Fibroblast of lung (primary cell): ENCODE measurements around the gene THRB.

Experiments
- EZH2 ChIP-seq: IDR thresholded peaks from 2 replicates; pipeline ENCODE4 v1.5.1; 2012; ENCODE audit warnings: low read length, control low read depth, mild to moderate bottlenecking; ENCODE audit errors: missing control alignments
- TF ChIP-seq, protein P1 (sequence below), 2 donors: IDR thresholded peaks in 1 of 2; conservative IDR thresholded peaks in 1 of 2; 1 replicate in 1 of 2; 2 replicates in 1 of 2; pipeline ENCODE4 v1.5.1; 2011 to 2012; ENCODE audit warnings: low read length in 2 of 2, control low read depth in 1 of 2, inconsistent platforms in 1 of 2, low read depth in 1 of 2, mild to moderate bottlenecking in 1 of 2

GRCh38 chr3:24128199-24129005 is 366.2 kb downstream of the THRB start:
- TF ChIP-seq, protein P1, sequence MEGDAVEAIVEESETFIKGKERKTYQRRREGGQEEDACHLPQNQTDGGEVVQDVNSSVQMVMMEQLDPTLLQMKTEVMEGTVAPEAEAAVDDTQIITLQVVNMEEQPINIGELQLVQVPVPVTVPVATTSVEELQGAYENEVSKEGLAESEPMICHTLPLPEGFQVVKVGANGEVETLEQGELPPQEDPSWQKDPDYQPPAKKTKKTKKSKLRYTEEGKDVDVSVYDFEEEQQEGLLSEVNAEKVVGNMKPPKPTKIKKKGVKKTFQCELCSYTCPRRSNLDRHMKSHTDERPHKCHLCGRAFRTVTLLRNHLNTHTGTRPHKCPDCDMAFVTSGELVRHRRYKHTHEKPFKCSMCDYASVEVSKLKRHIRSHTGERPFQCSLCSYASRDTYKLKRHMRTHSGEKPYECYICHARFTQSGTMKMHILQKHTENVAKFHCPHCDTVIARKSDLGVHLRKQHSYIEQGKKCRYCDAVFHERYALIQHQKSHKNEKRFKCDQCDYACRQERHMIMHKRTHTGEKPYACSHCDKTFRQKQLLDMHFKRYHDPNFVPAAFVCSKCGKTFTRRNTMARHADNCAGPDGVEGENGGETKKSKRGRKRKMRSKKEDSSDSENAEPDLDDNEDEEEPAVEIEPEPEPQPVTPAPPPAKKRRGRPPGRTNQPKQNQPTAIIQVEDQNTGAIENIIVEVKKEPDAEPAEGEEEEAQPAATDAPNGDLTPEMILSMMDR (conservative IDR thresholded peaks at IDR 0.05 in 1 of 2, IDR thresholded peaks at IDR 0.05 in 1 of 2; ENCODE audit: low read depth in 1 of 2, low read length in 2 of 2): no peak
- no peak for TF ChIP-seq EZH2
